Neural cell (in vitro differentiated cells): ENCODE data around the gene PGLYRP4. TPM values are rescaled to one million over a fixed set of nuclear protein-coding genes. Genes with fewer than 3 reads are reported as not detected.

Experiments used
- H2AFZ ChIP-seq: fragments of 200-600, 300-800 bp; sonication (generic), shearing (Covaris generic); 2 replicates; pipeline ENCODE4 v1.6.0; 2014; ENCODE audit warnings: low read depth, mild to moderate bottlenecking, antibody characterized with exemption, low read length, moderate library complexity
- H3F3A ChIP-seq: fragments of 200-600 bp; shearing (Covaris generic); 2 replicates; pipeline ENCODE4 v1.6.1; 2016; ENCODE audit warnings: mild to moderate bottlenecking, moderate library complexity, mixed read lengths, antibody characterized with exemption, low read length; ENCODE audit not compliant: insufficient read depth, poor library complexity, severe bottlenecking
- H3K27ac ChIP-seq: fragments of 200-600, 300-800 bp; sonication (generic), shearing (Covaris generic); 2 replicates; pipeline ENCODE4 v1.5.1; 2014; ENCODE audit warnings: mild to moderate bottlenecking, low read length, moderate library complexity
- H3K27me3 ChIP-seq: fragments of 300-800, 200-600 bp; sonication (generic), shearing (Covaris generic); 2 replicates; pipeline ENCODE4 v1.6.0; 2014; ENCODE audit warnings: mild to moderate bottlenecking, low read depth, low read length, moderate library complexity; ENCODE audit not compliant: insufficient read depth
- H3K36me3 ChIP-seq: fragments of 300-800, 200-600 bp; sonication (generic), shearing (Covaris generic); 2 replicates; pipeline ENCODE4 v1.5.1; 2014; ENCODE audit warnings: mild to moderate bottlenecking, antibody characterized with exemption, low read length, moderate library complexity; ENCODE audit not compliant: insufficient read depth
- H3K4me2 ChIP-seq: fragments of 300-800, 200-600 bp; sonication (generic), shearing (Covaris generic); 2 replicates; pipeline ENCODE4 v1.6.0; 2014; ENCODE audit warnings: mild to moderate bottlenecking, low read length
- H3K4me3 ChIP-seq: fragments of 300-800, 200-600 bp; sonication (generic), shearing (Covaris generic); 2 replicates; pipeline ENCODE4 v1.5.1; 2014; ENCODE audit warnings: mild to moderate bottlenecking, low read length, moderate library complexity
- H3K79me2 ChIP-seq: fragments of 200-600 bp; shearing (Covaris generic); replicated peaks from 2 replicates; pipeline ENCODE4 v1.6.0; 2014; ENCODE audit warnings: mild to moderate bottlenecking, low read length, moderate library complexity; ENCODE audit not compliant: insufficient read depth
- H3K9ac ChIP-seq: fragments of 300-800, 200-600 bp; sonication (generic), shearing (Covaris generic); 2 replicates; pipeline ENCODE4 v1.6.1; 2016; ENCODE audit warnings: mild to moderate bottlenecking, low read length, mixed read lengths
- H3K9me2 ChIP-seq: fragments of 200-600 bp; shearing (Covaris generic); 2 replicates; pipeline ENCODE4 v1.6.1; 2016; ENCODE audit warnings: mild to moderate bottlenecking, low read length, mixed read lengths; ENCODE audit not compliant: insufficient read depth
- H3K9me3 ChIP-seq: fragments of 200-600, 300-800 bp; sonication (generic), shearing (Covaris generic); 2 replicates; pipeline ENCODE4 v1.6.1; 2016; ENCODE audit warnings: mild to moderate bottlenecking, mixed run types, low read length, moderate library complexity, mixed read lengths
- H4K20me1 ChIP-seq: fragments of 200-600 bp; shearing (Covaris generic); 2 replicates; pipeline ENCODE4 v1.6.1; 2016; ENCODE audit warnings: mild to moderate bottlenecking, mixed run types; ENCODE audit not compliant: insufficient read depth
- EP300 ChIP-seq: fragments of 450-650 bp; conservative IDR thresholded peaks from 2 replicates; pipeline ENCODE4 v1.6.1; 2014; ENCODE audit warnings: antibody characterized with exemption, mild to moderate bottlenecking, moderate library complexity; ENCODE audit not compliant: poor library complexity, severe bottlenecking
- EZH2 ChIP-seq: fragments of 200-600, 300-800 bp; shearing (Covaris generic), sonication (generic); IDR thresholded peaks from 2 replicates; pipeline ENCODE4 v1.6.1; 2014; ENCODE audit warnings: antibody characterized with exemption, low read length, borderline replicate concordance, mild to moderate bottlenecking; ENCODE audit not compliant: insufficient read depth, poor library complexity, severe bottlenecking
- MXI1 ChIP-seq: fragments of 450-650 bp; conservative IDR thresholded peaks from 2 replicates; pipeline ENCODE4 v1.6.1; 2014; ENCODE audit warnings: antibody characterized with exemption, mild to moderate bottlenecking; ENCODE audit not compliant: poor library complexity, severe bottlenecking
- POLR2AphosphoS5 ChIP-seq: IDR thresholded peaks from 2 replicates; pipeline ENCODE4 v1.6.1; 2012
- RAD21 ChIP-seq: fragments of 450-650 bp; conservative IDR thresholded peaks from 2 replicates; pipeline ENCODE4 v1.6.1; 2014; ENCODE audit warnings: antibody characterized with exemption, mild to moderate bottlenecking, moderate library complexity
- SMC3 ChIP-seq: fragments of 450-650 bp; conservative IDR thresholded peaks from 2 replicates; pipeline ENCODE4 v1.6.1; 2014; ENCODE audit warnings: antibody characterized with exemption, mild to moderate bottlenecking, moderate library complexity; ENCODE audit not compliant: poor library complexity
- TAF1 ChIP-seq: IDR thresholded peaks from 2 replicates; pipeline ENCODE4 v1.6.1; 2012; ENCODE audit warnings: low read depth
- polyA plus RNA-seq: library from polyadenylated mRNA; depleted of rRNA; stranded (reverse); fragments of >200 nt; gene quantifications from 2 replicates; pipeline ENCODE4 v1.2.3, GENCODE V29; 2014
- TF ChIP-seq, protein P1 (sequence below): IDR thresholded peaks from 2 replicates; pipeline ENCODE4 v1.6.1; 2012; ENCODE audit warnings: borderline replicate concordance
- TF ChIP-seq, protein P2 (sequence below): fragments of 450-650 bp; IDR thresholded peaks from 2 replicates; pipeline ENCODE4 v1.5.1; 2014; ENCODE audit warnings: antibody characterized with exemption, mild to moderate bottlenecking, moderate library complexity; ENCODE audit not compliant: poor library complexity, severe bottlenecking

Gene PGLYRP4
- polyA plus RNA-seq, 1 donor from 2014 or later = not detected

DNA sequence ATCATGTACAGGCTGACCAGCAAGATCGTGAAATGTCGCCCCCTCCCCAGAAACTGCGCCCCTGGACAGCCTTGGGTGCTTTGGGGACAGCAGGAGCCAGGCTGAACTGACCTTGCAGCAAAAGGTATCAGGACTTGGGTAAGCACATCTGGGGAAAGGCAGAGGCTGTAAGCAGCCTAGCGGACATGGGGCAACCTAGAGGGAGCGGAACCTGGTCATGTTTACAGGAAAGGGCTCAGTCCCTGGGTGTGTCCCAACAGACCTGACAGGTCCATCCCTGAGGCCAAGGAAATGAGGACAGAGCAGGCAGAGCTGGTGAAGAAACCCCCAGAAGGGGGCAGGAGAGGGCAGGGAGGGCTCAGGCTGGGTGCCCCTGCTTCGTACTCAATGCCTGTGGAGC lies 45.3 kb upstream of the PGLYRP4 start:
- H3K27me3 ChIP-seq = no peaks in the 10 kb centered on the region
- no peaks in the 10 kb centered on the region for H3F3A ChIP-seq
- TF ChIP-seq MXI1 (no peak), SMC3 (no peak), RAD21 (no peak), POLR2AphosphoS5 (no peak), EP300 (no peak), EZH2 (no peak), TAF1 (no peak)
- TF ChIP-seq, protein P1, sequence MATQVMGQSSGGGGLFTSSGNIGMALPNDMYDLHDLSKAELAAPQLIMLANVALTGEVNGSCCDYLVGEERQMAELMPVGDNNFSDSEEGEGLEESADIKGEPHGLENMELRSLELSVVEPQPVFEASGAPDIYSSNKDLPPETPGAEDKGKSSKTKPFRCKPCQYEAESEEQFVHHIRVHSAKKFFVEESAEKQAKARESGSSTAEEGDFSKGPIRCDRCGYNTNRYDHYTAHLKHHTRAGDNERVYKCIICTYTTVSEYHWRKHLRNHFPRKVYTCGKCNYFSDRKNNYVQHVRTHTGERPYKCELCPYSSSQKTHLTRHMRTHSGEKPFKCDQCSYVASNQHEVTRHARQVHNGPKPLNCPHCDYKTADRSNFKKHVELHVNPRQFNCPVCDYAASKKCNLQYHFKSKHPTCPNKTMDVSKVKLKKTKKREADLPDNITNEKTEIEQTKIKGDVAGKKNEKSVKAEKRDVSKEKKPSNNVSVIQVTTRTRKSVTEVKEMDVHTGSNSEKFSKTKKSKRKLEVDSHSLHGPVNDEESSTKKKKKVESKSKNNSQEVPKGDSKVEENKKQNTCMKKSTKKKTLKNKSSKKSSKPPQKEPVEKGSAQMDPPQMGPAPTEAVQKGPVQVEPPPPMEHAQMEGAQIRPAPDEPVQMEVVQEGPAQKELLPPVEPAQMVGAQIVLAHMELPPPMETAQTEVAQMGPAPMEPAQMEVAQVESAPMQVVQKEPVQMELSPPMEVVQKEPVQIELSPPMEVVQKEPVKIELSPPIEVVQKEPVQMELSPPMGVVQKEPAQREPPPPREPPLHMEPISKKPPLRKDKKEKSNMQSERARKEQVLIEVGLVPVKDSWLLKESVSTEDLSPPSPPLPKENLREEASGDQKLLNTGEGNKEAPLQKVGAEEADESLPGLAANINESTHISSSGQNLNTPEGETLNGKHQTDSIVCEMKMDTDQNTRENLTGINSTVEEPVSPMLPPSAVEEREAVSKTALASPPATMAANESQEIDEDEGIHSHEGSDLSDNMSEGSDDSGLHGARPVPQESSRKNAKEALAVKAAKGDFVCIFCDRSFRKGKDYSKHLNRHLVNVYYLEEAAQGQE = no peak
- TF ChIP-seq, protein P2, sequence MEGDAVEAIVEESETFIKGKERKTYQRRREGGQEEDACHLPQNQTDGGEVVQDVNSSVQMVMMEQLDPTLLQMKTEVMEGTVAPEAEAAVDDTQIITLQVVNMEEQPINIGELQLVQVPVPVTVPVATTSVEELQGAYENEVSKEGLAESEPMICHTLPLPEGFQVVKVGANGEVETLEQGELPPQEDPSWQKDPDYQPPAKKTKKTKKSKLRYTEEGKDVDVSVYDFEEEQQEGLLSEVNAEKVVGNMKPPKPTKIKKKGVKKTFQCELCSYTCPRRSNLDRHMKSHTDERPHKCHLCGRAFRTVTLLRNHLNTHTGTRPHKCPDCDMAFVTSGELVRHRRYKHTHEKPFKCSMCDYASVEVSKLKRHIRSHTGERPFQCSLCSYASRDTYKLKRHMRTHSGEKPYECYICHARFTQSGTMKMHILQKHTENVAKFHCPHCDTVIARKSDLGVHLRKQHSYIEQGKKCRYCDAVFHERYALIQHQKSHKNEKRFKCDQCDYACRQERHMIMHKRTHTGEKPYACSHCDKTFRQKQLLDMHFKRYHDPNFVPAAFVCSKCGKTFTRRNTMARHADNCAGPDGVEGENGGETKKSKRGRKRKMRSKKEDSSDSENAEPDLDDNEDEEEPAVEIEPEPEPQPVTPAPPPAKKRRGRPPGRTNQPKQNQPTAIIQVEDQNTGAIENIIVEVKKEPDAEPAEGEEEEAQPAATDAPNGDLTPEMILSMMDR = no peak
- H3K4me3 ChIP-seq = no peak overlapping the region
- H3K79me2 ChIP-seq = no peaks in the 10 kb centered on the region
- H3K9me3 ChIP-seq = no peaks in the 10 kb centered on the region
- no peak overlapping the region for H3K27ac ChIP-seq
- no peak overlapping the region for H3K9ac ChIP-seq
- no peak overlapping the region for H2AFZ ChIP-seq
- H3K36me3 ChIP-seq = no peaks in the 10 kb centered on the region
- H4K20me1 ChIP-seq = no peaks in the 10 kb centered on the region
- H3K9me2 ChIP-seq = no peaks in the 10 kb centered on the region
- H3K4me2 ChIP-seq = no peak overlapping the region

DNA sequence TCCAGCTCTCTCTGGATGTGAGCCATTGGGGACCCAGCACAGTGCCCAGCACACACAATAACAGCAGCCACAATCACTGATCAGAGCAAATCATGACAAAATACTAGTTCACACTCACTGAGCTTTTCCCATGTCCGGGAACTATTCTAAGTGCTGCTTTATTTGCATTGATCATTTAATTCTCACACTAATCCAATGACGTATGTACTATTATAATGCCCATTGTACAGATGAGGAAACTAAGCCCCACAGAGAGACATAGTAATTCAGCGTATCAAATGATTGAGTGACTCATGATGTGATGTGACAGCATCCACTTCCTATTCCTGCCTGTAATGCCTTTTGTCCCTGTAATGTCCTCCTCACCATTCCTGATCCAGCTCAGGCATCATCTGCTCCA lies 44.2 kb upstream of the PGLYRP4 start:
- Histone ChIP-seq H3K27me3 (no peaks in the 10 kb centered on the region), H3K9me2 (no peaks in the 10 kb centered on the region), H3K27ac (no peak overlapping the region), H4K20me1 (no peaks in the 10 kb centered on the region), H3F3A (no peaks in the 10 kb centered on the region), H3K36me3 (no peaks in the 10 kb centered on the region), H2AFZ (no peak overlapping the region), H3K4me3 (no peak overlapping the region), H3K9ac (no peak overlapping the region), H3K4me2 (no peak overlapping the region), H3K9me3 (no peaks in the 10 kb centered on the region), H3K79me2 (no peaks in the 10 kb centered on the region)
- TF ChIP-seq POLR2AphosphoS5 = no peak
- no peak for TF ChIP-seq EZH2

DNA sequence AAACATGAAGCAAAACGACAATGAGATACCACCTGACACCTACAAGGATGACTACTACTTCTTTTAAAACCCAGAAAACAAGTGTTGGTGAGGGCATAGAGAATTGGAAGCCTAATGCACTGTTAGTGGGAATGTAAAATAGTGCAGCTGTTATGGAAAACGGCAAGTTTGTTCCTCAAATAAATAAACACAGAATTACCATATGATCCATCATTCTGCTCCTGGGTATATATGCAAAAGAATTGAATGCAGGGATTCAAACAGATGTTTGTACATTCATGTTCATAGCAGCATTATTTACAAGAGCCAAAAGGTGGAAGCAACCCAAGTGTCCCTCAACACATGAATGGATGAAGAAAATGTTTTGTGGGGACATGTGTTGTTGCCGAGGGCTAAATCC lies 43.6 kb upstream of the PGLYRP4 start:
- Histone ChIP-seq H3K4me3 (no peak overlapping the region), H3K9me3 (no peaks in the 10 kb centered on the region), H3K79me2 (no peaks in the 10 kb centered on the region), H3K27me3 (no peaks in the 10 kb centered on the region), H3K36me3 (no peaks in the 10 kb centered on the region), H3F3A (no peaks in the 10 kb centered on the region), H3K9me2 (no peaks in the 10 kb centered on the region), H3K27ac (no peak overlapping the region), H4K20me1 (no peaks in the 10 kb centered on the region), H3K4me2 (no peak overlapping the region), H2AFZ (no peak overlapping the region), H3K9ac (no peak overlapping the region)
- TF ChIP-seq, protein P2 = no peak
- TF ChIP-seq RAD21 (no peak), MXI1 (no peak)
- TF ChIP-seq, protein P1 = no peak
